ENCODE measurements around the gene RPL35. TPM values are rescaled to one million over a fixed set of nuclear protein-coding genes. Genes with fewer than 3 reads are reported as not detected.
A peak's percentile ranks its signal among the peaks of the same experiment; 100 is the strongest.

The RPL35 gene
- total RNA-seq, 1 donor from 2014 or later, result 2,553 TPM

- peaks cover 6% of the 10 kb centered on the region for H3K4me1 ChIP-seq
- H3K4me3 ChIP-seq, result no peak overlapping the region
- H3K9me3 Mint-ChIP-seq, result no peaks in the 10 kb centered on the region
- TF ChIP-seq EZH2 (IDR thresholded peaks at IDR 0.05) (no peak), EZH2phosphoT487 (IDR thresholded peaks at IDR 0.05) (no peak), CTCF (IDR thresholded peaks at IDR 0.05) (no peak)
- H3K36me3 ChIP-seq, result no peaks in the 10 kb centered on the region
- peaks cover 1% of the 10 kb centered on the region for H3K27me3 Mint-ChIP-seq (ENCODE audit: insufficient read depth, low read depth)
- H3K4me3 Mint-ChIP-seq, result no peak overlapping the region
- H3K27me3 ChIP-seq, result no peaks in the 10 kb centered on the region
- H3K9me3 ChIP-seq (ENCODE audit: low read depth), result no peaks in the 10 kb centered on the region
- H3K9ac ChIP-seq, result no peak overlapping the region
- H3K27ac Mint-ChIP-seq, result no peak overlapping the region
- no peaks in the 10 kb centered on the region for H4K20me1 ChIP-seq (ENCODE audit: low read depth)
- no peaks in the 10 kb centered on the region for H3F3A ChIP-seq (ENCODE audit: low read depth)
- no peak overlapping the region for H3K27ac ChIP-seq
- peaks cover 10% of the 10 kb centered on the region for H3K4me1 Mint-ChIP-seq
- no peak overlapping the region for H3K4me2 ChIP-seq
- H3K36me3 Mint-ChIP-seq, result no peaks in the 10 kb centered on the region
- peak overlapping the region; percentile 68 for H2AFZ ChIP-seq (replicated peaks)
- DNase-seq (ENCODE audit: low spot score), result no peak
- H3K79me2 ChIP-seq (ENCODE audit: low read depth), result no peaks in the 10 kb centered on the region
Observed at GRCh38 chr9:124829334-124829669, 32.5 kb downstream of the RPL35 start.

DNA sequence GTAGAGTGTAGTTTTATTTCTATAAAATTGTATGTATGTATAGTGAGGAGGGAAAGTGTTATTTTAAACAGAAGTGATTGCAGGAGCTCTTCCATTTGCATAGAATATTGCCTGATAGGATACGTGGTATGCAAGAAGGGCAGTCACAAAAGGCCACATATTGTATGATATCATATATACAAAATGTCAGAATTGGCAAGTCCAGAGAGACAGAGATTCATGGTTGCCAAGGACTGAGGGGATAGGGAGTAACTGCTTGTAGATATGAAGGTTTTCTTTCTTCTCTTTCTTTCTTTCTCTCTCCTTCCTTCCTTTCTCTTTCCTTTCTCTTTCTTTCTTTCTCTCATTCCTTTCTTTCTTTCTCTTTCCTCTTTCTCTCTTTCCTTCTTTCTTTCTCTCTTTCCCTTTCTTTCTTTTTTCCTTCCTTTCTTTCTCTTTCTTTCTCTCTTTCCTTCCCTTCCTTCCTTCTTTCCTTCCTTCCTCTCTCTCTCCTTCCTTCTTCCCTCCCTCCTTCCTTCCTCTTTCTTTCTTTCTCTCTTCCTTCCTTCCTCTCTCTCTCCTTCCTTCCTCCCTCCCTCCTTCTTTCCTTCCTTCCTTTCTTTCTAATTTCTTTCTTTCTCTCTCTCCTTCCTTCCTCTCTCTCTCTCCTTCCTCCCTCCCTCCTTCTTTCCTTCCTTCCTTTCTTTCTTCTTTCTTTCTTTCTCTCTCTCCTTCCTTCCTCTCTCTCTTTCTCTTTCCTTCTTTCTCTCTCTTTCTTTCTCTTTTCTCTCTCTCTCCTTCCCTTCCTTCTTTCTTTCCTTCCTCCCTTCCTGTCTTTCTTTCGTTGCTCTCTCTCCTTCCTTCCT is 33.0 kb downstream of the RPL35 start:
- H3K36me3 Mint-ChIP-seq, result no peaks in the 10 kb centered on the region
- H2AFZ ChIP-seq (replicated peaks), result peak overlapping the region; percentile 68
- H3K9me3 Mint-ChIP-seq, result no peaks in the 10 kb centered on the region
- TF ChIP-seq EZH2phosphoT487 (IDR thresholded peaks at IDR 0.05) (no peak), EZH2 (IDR thresholded peaks at IDR 0.05) (no peak), CTCF (IDR thresholded peaks at IDR 0.05) (no peak)
- H3K27me3 Mint-ChIP-seq (ENCODE audit: insufficient read depth, low read depth), result no peaks in the 10 kb centered on the region
- no peak overlapping the region for H3K27ac Mint-ChIP-seq
- H3K4me3 ChIP-seq, result no peak overlapping the region
- no peak for DNase-seq (ENCODE audit: low spot score)
- no peak overlapping the region for H3K4me2 ChIP-seq
- H3K9me3 ChIP-seq (ENCODE audit: low read depth), result no peaks in the 10 kb centered on the region
- H3K4me3 Mint-ChIP-seq, result no peak overlapping the region
- peaks cover 9% of the 10 kb centered on the region for H3K4me1 Mint-ChIP-seq
- H3K27ac ChIP-seq, result no peak overlapping the region
- H3F3A ChIP-seq (ENCODE audit: low read depth), result no peaks in the 10 kb centered on the region
- no peak overlapping the region for H3K9ac ChIP-seq
- H3K27me3 ChIP-seq, result no peaks in the 10 kb centered on the region
- H3K36me3 ChIP-seq, result no peaks in the 10 kb centered on the region
- H3K79me2 ChIP-seq (ENCODE audit: low read depth), result no peaks in the 10 kb centered on the region
- no peaks in the 10 kb centered on the region for H4K20me1 ChIP-seq (ENCODE audit: low read depth)
- peaks cover 6% of the 10 kb centered on the region for H3K4me1 ChIP-seq

- Histone ChIP-seq H4K20me1 (ENCODE audit: low read depth) (no peaks in the 10 kb centered on the region), H3K79me2 (ENCODE audit: low read depth) (no peaks in the 10 kb centered on the region), H3K27ac (no peak overlapping the region), H2AFZ (replicated peaks) (peak overlapping the region; percentile 50), H3K36me3 (no peaks in the 10 kb centered on the region), H3F3A (ENCODE audit: low read depth) (no peaks in the 10 kb centered on the region), H3K9me3 (ENCODE audit: low read depth) (no peaks in the 10 kb centered on the region), H3K4me2 (no peak overlapping the region), H3K27me3 (no peaks in the 10 kb centered on the region), H3K4me3 (no peak overlapping the region), H3K9ac (no peak overlapping the region), H3K4me1 (peaks cover 7% of the 10 kb centered on the region)
- Mint-ChIP-seq H3K27ac (peak overlapping the region; percentile 85), H3K36me3 (no peaks in the 10 kb centered on the region), H3K9me3 (no peaks in the 10 kb centered on the region), H3K4me3 (no peak overlapping the region), H3K4me1 (peaks cover 17% of the 10 kb centered on the region), H3K27me3 (ENCODE audit: insufficient read depth, low read depth) (peaks cover 2% of the 10 kb centered on the region)
- no peak for TF ChIP-seq EZH2 (IDR thresholded peaks at IDR 0.05)
- no peak for TF ChIP-seq CTCF (IDR thresholded peaks at IDR 0.05)
- TF ChIP-seq EZH2phosphoT487 (IDR thresholded peaks at IDR 0.05), result no peak
- DNase-seq (ENCODE audit: low spot score), result no peak
Observed at GRCh38 chr9:124820698-124821623, 40.8 kb downstream of the RPL35 start.
